ENCODE measurements around the gene UNC5B. TPM values are rescaled to one million over a fixed set of nuclear protein-coding genes. Genes with fewer than 3 reads are reported as not detected.

UNC5B gene
- total RNA-seq, 4 donors from 2014 or later, result 5.3 to 26.6 (median 17.7) TPM

- intact Hi-C loops (cut with DNase I; ENCODE audit: low total_unique reads), result no loop called here
- H3K27me3 ChIP-seq, result no peaks in the 10 kb centered on the region
- no peak overlapping the region for H3K27ac ChIP-seq
- no peaks in the 10 kb centered on the region for H3K9me3 ChIP-seq
- H3K36me3 ChIP-seq, result no peaks in the 10 kb centered on the region
- DNase-seq, result no peak
- TF ChIP-seq POLR2A (IDR thresholded peaks at IDR 0.05) (no peak), CTCF (IDR thresholded peaks at IDR 0.05) (no peak)
- no peak overlapping the region for H3K4me3 ChIP-seq
- no peaks in the 10 kb centered on the region for H3K4me1 ChIP-seq
Observed at GRCh38 chr10:71206911-71207310, 5.5 kb upstream of the UNC5B start.

- DNase-seq, result no peak
- Histone ChIP-seq H3K36me3 (no peaks in the 10 kb centered on the region), H3K27me3 (no peaks in the 10 kb centered on the region), H3K9me3 (no peaks in the 10 kb centered on the region), H3K4me3 (no peak overlapping the region), H3K27ac (no peak overlapping the region), H3K4me1 (no peaks in the 10 kb centered on the region)
- intact Hi-C loops (cut with DNase I; ENCODE audit: low total_unique reads), result no loop called here
- no peak for TF ChIP-seq CTCF (IDR thresholded peaks at IDR 0.05)
- TF ChIP-seq POLR2A (IDR thresholded peaks at IDR 0.05), result no peak
Observed at GRCh38 chr10:71207578-71207977, 4.8 kb upstream of the UNC5B start.

GRCh38 chr10:71209352-71209715 is 3.0 kb upstream of the UNC5B start:
- no peak for DNase-seq
- Histone ChIP-seq H3K36me3 (no peaks in the 10 kb centered on the region), H3K4me1 (no peaks in the 10 kb centered on the region), H3K27ac (no peak overlapping the region), H3K27me3 (no peaks in the 10 kb centered on the region), H3K4me3 (no peak overlapping the region), H3K9me3 (no peaks in the 10 kb centered on the region)
- intact Hi-C loops (cut with DNase I; ENCODE audit: low total_unique reads), result no loop called here
- TF ChIP-seq POLR2A (IDR thresholded peaks at IDR 0.05), result no peak
- TF ChIP-seq CTCF (IDR thresholded peaks at IDR 0.05), result no peak

- DNase-seq, result no peak
- intact Hi-C loops (cut with DNase I; ENCODE audit: low total_unique reads), result loop anchor here (10.0 kb wide), 1 partner anchor 55 kb away; no protein-coding TSS in a partner anchor
- TF ChIP-seq POLR2A (IDR thresholded peaks at IDR 0.05) (no peak), CTCF (IDR thresholded peaks at IDR 0.05) (no peak)
- Histone ChIP-seq H3K36me3 (no peaks in the 10 kb centered on the region), H3K4me1 (no peaks in the 10 kb centered on the region), H3K9me3 (no peaks in the 10 kb centered on the region), H3K27me3 (no peaks in the 10 kb centered on the region), H3K27ac (no peak overlapping the region), H3K4me3 (no peak overlapping the region)
Observed at GRCh38 chr10:71209731-71210541, 2.4 kb upstream of the UNC5B start.

- no peak overlapping the region for H3K27ac ChIP-seq
- no peak for DNase-seq
- H3K9me3 ChIP-seq, result no peaks in the 10 kb centered on the region
- no peaks in the 10 kb centered on the region for H3K4me1 ChIP-seq
- H3K36me3 ChIP-seq, result no peaks in the 10 kb centered on the region
- TF ChIP-seq CTCF (IDR thresholded peaks at IDR 0.05), result no peak
- no peak for TF ChIP-seq POLR2A (IDR thresholded peaks at IDR 0.05)
- H3K27me3 ChIP-seq, result no peaks in the 10 kb centered on the region
- no peak overlapping the region for H3K4me3 ChIP-seq
- intact Hi-C loops (cut with DNase I; ENCODE audit: low total_unique reads), result loop anchor here (10.0 kb wide), 1 partner anchor 54 kb away; no protein-coding TSS in a partner anchor
Observed at GRCh38 chr10:71210542-71210871, 1.9 kb upstream of the UNC5B start.
